BJ (cell line): ENCODE measurements around the gene SERPINA6. TPM values are rescaled to one million over a fixed set of nuclear protein-coding genes. Genes with fewer than 3 reads are reported as not detected.
"Not testable (repeated sequence)": the region's sequence is repeated elsewhere in the genome, so short reads cannot be mapped to it uniquely, and the experiment has no call there.

Experiments used
- CTCF ChIA-PET: fragments of 350-600 bp; formaldehyde crosslinking; extraction: SDS; loops from one replicate; lab custom pipeline; 2021; ENCODE audit warnings: antibody characterized with exemption, inconsistent platforms; lab: Yijun Ruan, JAX
- POLR2A ChIA-PET: fragments of 300-600 bp; sonication (Branson Sonifier 250); formaldehyde crosslinking; extraction: SDS; loops from one replicate; lab custom pipeline; 2021; ENCODE audit warnings: antibody characterized with exemption; lab: Charles Lee
- DNase-seq: peaks from one replicate; pipeline ENCODE4 v3.0.0-alpha.2; 2011; ENCODE audit warnings: low read depth
- H3K27me3 ChIP-seq: 2 replicates; pipeline ENCODE4 v1.6.0; 2011; ENCODE audit warnings: low read length; ENCODE audit not compliant: control insufficient read depth, insufficient read depth
- H3K36me3 ChIP-seq: 2 replicates; pipeline ENCODE4 v1.5.1; 2011; ENCODE audit warnings: low read length; ENCODE audit not compliant: control insufficient read depth, insufficient read depth
- H3K4me3 ChIP-seq: 2 replicates; pipeline ENCODE4 v1.5.1; 2011; ENCODE audit warnings: low read depth, mild to moderate bottlenecking, control low read depth, low read length
- polyA minus RNA-seq: library from RNA; depleted of rRNA, polyadenylated mRNA; stranded (reverse); fragments of >200 nt; gene quantifications from 2 replicates; pipeline ENCODE4 v1.2.3, GENCODE V29; 2011; rRNA and poly(A)+ RNA removed
- polyA plus RNA-seq: library from polyadenylated mRNA; depleted of rRNA; stranded (reverse); fragments of >200 nt; gene quantifications from 2 replicates; pipeline ENCODE4 v1.2.3, GENCODE V29; 2011; rRNA removed
- TF ChIP-seq, protein P1 (sequence below): IDR thresholded peaks from 2 replicates; pipeline ENCODE4 v1.5.1; 2011; ENCODE audit warnings: low read depth, mild to moderate bottlenecking, control low read depth, inconsistent platforms, low read length, moderate library complexity; ENCODE audit not compliant: insufficient read depth

SERPINA6 gene, protein sequence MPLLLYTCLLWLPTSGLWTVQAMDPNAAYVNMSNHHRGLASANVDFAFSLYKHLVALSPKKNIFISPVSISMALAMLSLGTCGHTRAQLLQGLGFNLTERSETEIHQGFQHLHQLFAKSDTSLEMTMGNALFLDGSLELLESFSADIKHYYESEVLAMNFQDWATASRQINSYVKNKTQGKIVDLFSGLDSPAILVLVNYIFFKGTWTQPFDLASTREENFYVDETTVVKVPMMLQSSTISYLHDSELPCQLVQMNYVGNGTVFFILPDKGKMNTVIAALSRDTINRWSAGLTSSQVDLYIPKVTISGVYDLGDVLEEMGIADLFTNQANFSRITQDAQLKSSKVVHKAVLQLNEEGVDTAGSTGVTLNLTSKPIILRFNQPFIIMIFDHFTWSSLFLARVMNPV
- polyA plus RNA-seq (not detected in 2 replicates), polyA minus RNA-seq (not detected in 2 replicates)

DNA sequence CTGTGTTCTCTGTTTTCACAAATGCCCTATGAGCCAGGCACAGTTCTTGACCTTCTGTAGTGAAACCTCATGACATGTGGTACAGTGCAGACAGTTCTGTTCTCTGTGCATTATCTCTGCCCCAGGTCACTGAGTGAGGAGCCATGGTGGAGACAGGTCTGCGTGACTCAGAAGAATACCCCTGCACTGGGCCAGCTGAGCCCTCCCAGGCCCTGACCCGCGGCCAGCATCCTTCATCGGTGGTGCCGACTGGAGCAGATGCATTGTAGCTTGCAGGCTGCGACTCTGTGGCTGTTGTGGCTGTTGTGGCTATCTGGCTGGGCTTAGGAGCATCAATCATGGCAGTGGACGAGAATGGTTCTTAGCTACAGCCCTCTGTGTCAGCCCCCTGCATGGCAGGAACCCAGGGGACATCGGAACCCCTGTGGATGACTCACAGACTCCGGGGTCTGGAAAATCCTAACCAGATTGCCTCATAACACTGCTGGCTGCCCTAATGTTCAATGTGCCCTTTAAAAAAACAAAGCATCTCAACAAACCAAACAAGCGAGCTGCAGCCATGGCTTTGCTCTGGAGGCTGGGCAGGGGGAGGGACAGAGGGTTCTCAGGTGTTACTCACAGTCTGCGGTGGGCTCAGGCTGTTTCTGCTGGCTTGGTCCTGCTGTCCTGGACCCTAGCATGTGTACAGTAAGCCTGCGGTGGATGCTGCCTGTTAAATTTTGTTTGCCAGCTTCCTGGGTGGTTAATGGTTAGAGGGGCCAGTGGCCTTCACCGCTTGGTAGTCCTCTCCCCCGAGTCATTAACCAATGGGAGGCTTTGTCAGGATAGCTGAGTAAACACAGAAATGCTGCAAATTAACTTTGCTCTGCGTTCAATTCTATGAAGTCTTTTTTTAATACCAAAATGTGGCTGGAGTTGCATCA, at the start of gene SERPINA6:
Gene SERPINA6, minus strand, starts transcription at position 689 of the 923 bp plus-strand sequence. CDS start 8,688 bp downstream, outside the sequence.
- no peaks in the 10 kb centered on the region for H3K36me3 ChIP-seq
- H3K4me3 ChIP-seq = no peak within 1 kb of the TSS
- ChIA-PET POLR2A (no interaction called here), CTCF (interaction anchor here (1.0 kb wide), 1 partner anchor 9 kb away, joined by 3 read pairs; no protein-coding TSS in a partner anchor)
- no peaks in the 10 kb centered on the region for H3K27me3 ChIP-seq
- TF ChIP-seq, protein P1, sequence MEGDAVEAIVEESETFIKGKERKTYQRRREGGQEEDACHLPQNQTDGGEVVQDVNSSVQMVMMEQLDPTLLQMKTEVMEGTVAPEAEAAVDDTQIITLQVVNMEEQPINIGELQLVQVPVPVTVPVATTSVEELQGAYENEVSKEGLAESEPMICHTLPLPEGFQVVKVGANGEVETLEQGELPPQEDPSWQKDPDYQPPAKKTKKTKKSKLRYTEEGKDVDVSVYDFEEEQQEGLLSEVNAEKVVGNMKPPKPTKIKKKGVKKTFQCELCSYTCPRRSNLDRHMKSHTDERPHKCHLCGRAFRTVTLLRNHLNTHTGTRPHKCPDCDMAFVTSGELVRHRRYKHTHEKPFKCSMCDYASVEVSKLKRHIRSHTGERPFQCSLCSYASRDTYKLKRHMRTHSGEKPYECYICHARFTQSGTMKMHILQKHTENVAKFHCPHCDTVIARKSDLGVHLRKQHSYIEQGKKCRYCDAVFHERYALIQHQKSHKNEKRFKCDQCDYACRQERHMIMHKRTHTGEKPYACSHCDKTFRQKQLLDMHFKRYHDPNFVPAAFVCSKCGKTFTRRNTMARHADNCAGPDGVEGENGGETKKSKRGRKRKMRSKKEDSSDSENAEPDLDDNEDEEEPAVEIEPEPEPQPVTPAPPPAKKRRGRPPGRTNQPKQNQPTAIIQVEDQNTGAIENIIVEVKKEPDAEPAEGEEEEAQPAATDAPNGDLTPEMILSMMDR = no peak
- no peak for DNase-seq

DNA sequence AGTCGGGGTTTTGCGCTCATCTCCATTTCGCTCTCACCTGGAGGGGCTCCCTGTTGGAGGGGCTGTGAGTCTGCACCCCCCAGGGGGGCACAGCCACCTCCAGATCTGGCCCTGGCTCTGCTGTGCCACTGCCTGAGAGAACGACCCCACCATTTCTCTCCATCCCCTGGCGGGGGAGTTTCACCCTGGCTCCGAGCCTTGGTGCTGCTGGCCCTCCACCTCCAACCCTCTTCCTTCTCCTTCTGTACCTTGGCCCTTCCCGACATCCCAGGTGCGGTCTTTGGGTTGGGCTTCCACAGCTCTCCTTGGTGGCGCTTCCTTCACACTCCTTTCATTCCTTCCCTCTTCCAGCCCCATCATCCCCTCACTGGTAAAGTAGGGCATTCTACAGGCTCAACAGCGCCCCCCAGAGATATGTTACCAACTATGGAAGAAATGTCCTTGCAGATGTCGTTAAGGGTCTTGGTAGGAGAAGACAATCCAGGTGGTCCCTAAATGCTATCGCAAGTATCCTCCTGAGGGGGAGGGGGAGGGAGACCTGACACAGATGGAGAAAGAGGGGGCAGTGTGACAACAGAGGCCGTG, 49.0 kb upstream of the SERPINA6 start:
- CTCF ChIA-PET = interaction anchor here (0.7 kb wide), 1 partner anchor 841 kb away, joined by 3 read pairs; no protein-coding TSS in a partner anchor
- POLR2A ChIA-PET = no interaction called here
- no peak for DNase-seq
- H3K27me3 ChIP-seq = no peaks in the 10 kb centered on the region
- H3K4me3 ChIP-seq = no peak overlapping the region
- TF ChIP-seq, protein P1 = no peak
- H3K36me3 ChIP-seq = no peaks in the 10 kb centered on the region

DNA sequence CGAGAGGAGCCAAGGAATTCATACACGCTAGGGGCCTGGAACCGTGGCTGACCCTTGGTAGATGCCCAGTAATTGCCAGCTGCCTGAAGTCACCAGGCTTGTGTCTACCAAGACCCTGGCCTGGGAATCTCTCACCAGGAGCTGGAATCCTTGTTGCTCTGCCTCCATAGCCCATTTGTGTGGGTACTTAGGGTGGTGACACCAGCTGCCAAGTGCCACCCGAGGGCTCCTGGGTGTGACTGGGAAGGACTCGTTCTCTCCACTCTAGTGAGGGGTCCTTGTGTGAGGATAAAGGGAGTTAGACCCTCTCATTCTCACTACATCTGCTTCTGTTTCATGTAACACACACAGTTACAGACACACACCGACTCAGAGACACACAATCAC, 47.4 kb upstream of the SERPINA6 start:
- Histone ChIP-seq H3K36me3 (no peaks in the 10 kb centered on the region), H3K27me3 (no peaks in the 10 kb centered on the region), H3K4me3 (no peak overlapping the region)
- ChIA-PET POLR2A (no interaction called here), CTCF (no interaction called here)
- TF ChIP-seq, protein P1 = no peak
- no peak for DNase-seq

DNA sequence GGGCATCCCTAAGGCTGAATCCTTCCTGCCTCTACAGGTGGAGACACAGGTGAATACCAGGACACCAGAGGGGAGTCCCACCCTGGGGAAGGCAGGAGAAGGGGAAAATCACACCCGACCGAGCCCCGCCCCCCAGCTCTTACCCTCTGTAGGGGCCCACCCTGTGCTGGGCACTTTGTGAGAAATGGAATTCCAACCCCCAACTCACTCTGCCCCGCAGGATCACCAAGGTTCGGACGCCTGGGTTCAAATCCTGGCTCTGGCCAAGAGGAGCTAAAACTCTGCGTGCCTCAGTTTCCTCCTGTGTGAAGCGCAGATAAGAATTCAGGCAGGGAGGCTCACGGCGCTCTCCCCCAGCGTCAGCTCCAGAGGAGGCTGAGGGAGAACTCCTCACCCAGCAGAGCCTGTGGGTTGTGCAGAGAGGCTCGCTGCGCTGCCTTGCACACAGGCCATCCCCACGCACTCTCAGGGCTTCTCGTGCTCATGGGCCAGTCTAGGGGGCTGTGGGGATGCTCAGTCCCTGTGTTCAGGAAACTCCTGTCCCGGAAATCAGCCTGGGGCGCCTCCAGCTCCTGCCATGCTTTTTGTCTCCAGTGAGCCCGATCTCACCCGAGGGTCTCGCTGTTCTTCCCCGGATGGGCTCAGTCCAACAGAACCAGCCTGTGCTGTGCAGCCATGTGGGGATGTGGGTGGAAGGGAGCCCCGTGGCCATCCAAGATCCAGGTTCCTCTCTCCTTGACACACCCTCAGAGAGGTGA, 46.8 kb upstream of the SERPINA6 start:
- H3K36me3 ChIP-seq, DNase-seq, POLR2A ChIA-PET, H3K4me3 ChIP-seq, H3K27me3 ChIP-seq, CTCF ChIA-PET: not testable (repeated sequence)

DNA sequence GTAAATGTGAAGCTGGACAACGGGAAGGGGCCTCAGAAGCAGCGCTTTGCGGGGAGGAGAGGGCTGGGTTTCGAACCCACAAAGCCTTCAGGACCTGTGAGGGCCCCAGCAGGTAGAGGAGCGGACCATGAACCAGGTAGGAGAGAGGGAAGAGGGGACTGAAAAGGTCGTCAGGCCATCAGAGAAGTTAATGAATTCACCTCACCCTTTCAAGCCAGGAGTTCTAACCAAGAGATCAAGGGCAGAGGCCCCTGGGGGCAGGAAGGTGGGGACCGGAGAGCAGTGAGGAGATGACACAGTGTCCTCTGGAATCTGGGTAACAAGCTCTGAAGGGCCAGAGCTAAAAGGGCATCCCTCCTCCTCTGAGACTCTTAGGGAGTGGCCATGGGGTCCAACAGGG, 45.8 kb upstream of the SERPINA6 start:
- CTCF ChIA-PET = interaction anchor here (1.2 kb wide), 1 partner anchor 42 kb away, joined by 3 read pairs; no protein-coding TSS in a partner anchor
- Histone ChIP-seq H3K36me3 (no peaks in the 10 kb centered on the region), H3K4me3 (no peak overlapping the region), H3K27me3 (no peaks in the 10 kb centered on the region)
- TF ChIP-seq, protein P1 = no peak
- POLR2A ChIA-PET = no interaction called here
- DNase-seq = no peak
